Loucy (cell line): ENCODE data around the gene SP2.
"Not testable (repeated sequence)": the region's sequence is repeated elsewhere in the genome, so short reads cannot be mapped to it uniquely, and the experiment has no call there.

Source experiments
- H2AFZ ChIP-seq: fragments of 200-600 bp; sonication (generic); 2 replicates; pipeline ENCODE4 v1.6.0; 2016; ENCODE audit warnings: antibody characterized with exemption, mild to moderate bottlenecking, low read length, moderate library complexity
- H3F3A ChIP-seq: fragments of 200-600 bp; 2 replicates; pipeline ENCODE4 v1.6.0; 2016; ENCODE audit warnings: antibody characterized with exemption, low read depth, mild to moderate bottlenecking
- H3K27me3 ChIP-seq: fragments of 200-600 bp; sonication (generic); 2 replicates; pipeline ENCODE4 v1.6.1; 2014; ENCODE audit warnings: low read length, mild to moderate bottlenecking; ENCODE audit not compliant: insufficient read depth, poor library complexity, severe bottlenecking
- H3K36me3 ChIP-seq: fragments of 200-600 bp; sonication (generic); 2 replicates; pipeline ENCODE4 v1.6.1; 2016; ENCODE audit warnings: low read length; ENCODE audit not compliant: insufficient read depth
- H3K4me1 ChIP-seq: fragments of 200-600 bp; sonication (generic); 2 replicates; pipeline ENCODE4 v1.5.1; 2014; ENCODE audit warnings: low read length, mild to moderate bottlenecking; ENCODE audit not compliant: insufficient read depth, poor library complexity, severe bottlenecking
- H3K4me2 ChIP-seq: fragments of 200-600 bp; sonication (generic); 2 replicates; pipeline ENCODE4 v1.6.0; 2014; ENCODE audit warnings: antibody characterized with exemption, low read length, low read depth, mild to moderate bottlenecking; ENCODE audit not compliant: poor library complexity, severe bottlenecking
- H3K4me3 ChIP-seq: fragments of 200-600 bp; sonication (generic); 2 replicates; pipeline ENCODE4 v1.5.1; 2014; ENCODE audit warnings: low read length, mild to moderate bottlenecking, mixed read lengths; ENCODE audit not compliant: poor library complexity, severe bottlenecking
- H3K79me2 ChIP-seq: fragments of 200-600 bp; sonication (generic); 2 replicates; pipeline ENCODE4 v1.6.1; 2014; ENCODE audit warnings: low read length; ENCODE audit not compliant: insufficient read depth
- H3K9ac ChIP-seq: fragments of 200-600 bp; sonication (generic); 2 replicates; pipeline ENCODE4 v1.6.0; 2014; ENCODE audit warnings: mild to moderate bottlenecking, low read depth, low read length, moderate library complexity; ENCODE audit not compliant: poor library complexity, severe bottlenecking
- H3K9me2 ChIP-seq: fragments of 200-600 bp; sonication (generic); replicated peaks from 2 replicates; pipeline ENCODE4 v1.6.1; 2016; ENCODE audit warnings: low read depth, low read length, mixed read lengths
- H3K9me3 ChIP-seq: fragments of 200-600 bp; sonication (generic); 2 replicates; pipeline ENCODE4 v1.6.1; 2014; ENCODE audit warnings: mild to moderate bottlenecking, antibody characterized with exemption, low read length, low read depth; ENCODE audit not compliant: insufficient read depth
- H4K20me1 ChIP-seq: fragments of 200-600 bp; sonication (generic); 2 replicates; pipeline ENCODE4 v1.6.0; 2014; ENCODE audit warnings: antibody characterized with exemption, low read length, mild to moderate bottlenecking; ENCODE audit not compliant: insufficient read depth, poor library complexity, severe bottlenecking
- CTCF ChIP-seq: fragments of 200-600 bp; sonication (generic); conservative IDR thresholded peaks from 2 replicates; pipeline ENCODE4 v1.5.1; 2014; ENCODE audit warnings: mild to moderate bottlenecking, antibody characterized with exemption, low read length
- EZH2phosphoT487 ChIP-seq: fragments of 200-600 bp; IDR thresholded peaks from 2 replicates; pipeline ENCODE4 v1.6.1; 2018; ENCODE audit warnings: antibody characterized with exemption, mild to moderate bottlenecking, moderate library complexity, borderline replicate concordance

Gene SP2

GRCh38 chr17:47917581-47917980 is 21.5 kb downstream of the SP2 start:
- no peak overlapping the region for H2AFZ ChIP-seq
- H3K9me3 ChIP-seq: no peaks in the 10 kb centered on the region
- H3K4me1 ChIP-seq: no peaks in the 10 kb centered on the region
- peaks cover 13% of the 10 kb centered on the region; the same call in 1 of the 2 replicates for H3K36me3 ChIP-seq
- no peaks in the 10 kb centered on the region for H3K9me2 ChIP-seq
- TF ChIP-seq EZH2phosphoT487 (no peak), CTCF (no peak)
- H4K20me1 ChIP-seq: no peaks in the 10 kb centered on the region
- no peak overlapping the region for H3K9ac ChIP-seq
- H3K79me2 ChIP-seq: no peaks in the 10 kb centered on the region
- H3K4me2 ChIP-seq: no peak overlapping the region
- H3F3A ChIP-seq: no peaks in the 10 kb centered on the region
- no peak overlapping the region for H3K4me3 ChIP-seq
- no peaks in the 10 kb centered on the region for H3K27me3 ChIP-seq

GRCh38 chr17:47918006-47918405 is 22.0 kb downstream of the SP2 start:
- no peak overlapping the region for H2AFZ ChIP-seq
- H3K79me2 ChIP-seq: no peaks in the 10 kb centered on the region
- H3K4me3 ChIP-seq: no peak overlapping the region
- TF ChIP-seq CTCF: no peak
- TF ChIP-seq EZH2phosphoT487: no peak
- no peaks in the 10 kb centered on the region for H4K20me1 ChIP-seq
- H3F3A ChIP-seq: no peaks in the 10 kb centered on the region
- no peak overlapping the region for H3K4me2 ChIP-seq
- H3K9me2 ChIP-seq: no peaks in the 10 kb centered on the region
- H3K9ac ChIP-seq: no peak overlapping the region
- no peaks in the 10 kb centered on the region for H3K4me1 ChIP-seq
- no peaks in the 10 kb centered on the region for H3K27me3 ChIP-seq
- H3K9me3 ChIP-seq: no peaks in the 10 kb centered on the region
- H3K36me3 ChIP-seq: peaks cover 13% of the 10 kb centered on the region; the same call in 1 of the 2 replicates

GRCh38 chr17:47918991-47919390 is 23.0 kb downstream of the SP2 start:
- Histone ChIP-seq H3K79me2 (no peaks in the 10 kb centered on the region), H3K4me2 (no peak overlapping the region), H3K4me3 (no peak overlapping the region), H3F3A (no peaks in the 10 kb centered on the region), H3K36me3 (peaks cover 20% of the 10 kb centered on the region; the same call in 1 of the 2 replicates), H3K9ac (no peak overlapping the region), H4K20me1 (no peaks in the 10 kb centered on the region), H3K9me2 (no peaks in the 10 kb centered on the region), H3K9me3 (no peaks in the 10 kb centered on the region), H3K4me1 (no peaks in the 10 kb centered on the region), H3K27me3 (no peaks in the 10 kb centered on the region), H2AFZ (no peak overlapping the region)
- TF ChIP-seq EZH2phosphoT487: no peak
- no peak for TF ChIP-seq CTCF

DNA sequence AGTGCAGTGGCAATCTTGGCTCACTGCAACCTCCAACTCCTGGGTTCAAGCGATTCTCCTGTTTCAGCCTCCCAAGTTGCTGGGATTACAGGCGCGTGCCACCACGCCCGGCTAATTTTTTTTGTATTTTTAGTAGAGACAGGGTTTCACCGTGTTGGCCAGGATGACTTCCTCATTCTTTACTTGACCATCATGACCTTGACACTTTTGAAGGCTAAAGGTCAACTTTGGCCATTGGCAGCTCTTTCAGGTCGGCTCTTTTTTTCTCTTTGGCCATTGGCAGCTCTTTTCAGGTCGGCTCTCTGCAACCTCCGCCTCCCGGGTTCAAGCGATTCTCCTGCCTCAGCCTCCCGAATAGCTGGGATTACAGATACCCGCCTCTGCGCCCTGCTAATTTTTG is 23.9 kb downstream of the SP2 start:
- H3K9ac ChIP-seq, H4K20me1 ChIP-seq, H2AFZ ChIP-seq, H3F3A ChIP-seq, H3K4me2 ChIP-seq, H3K79me2 ChIP-seq, H3K9me3 ChIP-seq, H3K9me2 ChIP-seq, H3K27me3 ChIP-seq, H3K4me3 ChIP-seq, H3K4me1 ChIP-seq: not testable (repeated sequence)
- H3K36me3 ChIP-seq: peaks cover 28% of the 10 kb centered on the region; the same call in 1 of the 2 replicates
